Kidney (tissue), 14 donors: ENCODE data around the gene NT5C2. TPM values are rescaled to one million over a fixed set of nuclear protein-coding genes. Genes with fewer than 3 reads are reported as not detected.

ENCODE experiments used
- DNase-seq, 5 donors: peaks; one replicate each; pipeline ENCODE4 v3.0.0-alpha.2; 2013 to 2020
- FAIRE-seq: peaks from 2 replicates; lab custom pipeline; 2012; peaks lifted over from hg19 to GRCh38; lab: Jason Lieb, UNC
- H3K27ac ChIP-seq, 2 donors: one replicate each; pipeline ENCODE4 v1.7.0; 2013; ENCODE audit warnings: low read depth in 2 of 2, low read length in 2 of 2, inconsistent platforms in 1 of 2
- H3K27me3 ChIP-seq: one replicate; pipeline ENCODE4 v1.7.1; 2013; ENCODE audit warnings: low read length, inconsistent platforms; ENCODE audit not compliant: control insufficient read depth, insufficient read depth
- H3K36me3 ChIP-seq, 3 donors: one replicate each; pipeline versions ENCODE4 v1.7.0 to v1.7.1; 2013; ENCODE audit warnings: low read length in 3 of 3, control low read depth in 1 of 3, inconsistent platforms in 1 of 3; ENCODE audit not compliant: insufficient read depth in 3 of 3, control insufficient read depth in 2 of 3
- H3K4me1 ChIP-seq, 3 donors: one replicate each; pipeline versions ENCODE4 v1.7.0 to v1.7.1; 2013; ENCODE audit warnings: low read length in 3 of 3, inconsistent platforms in 1 of 3, low read depth in 1 of 3; ENCODE audit not compliant: control insufficient read depth in 2 of 3, insufficient read depth in 2 of 3
- H3K4me3 ChIP-seq, 3 donors: one replicate each; pipeline versions ENCODE4 v1.7.0 to v1.8.1; 2013; ENCODE audit warnings: low read length in 3 of 3, control low read depth in 1 of 3, inconsistent platforms in 1 of 3
- H3K9ac ChIP-seq, 3 donors: one replicate each; pipeline versions ENCODE4 v1.7.0 to v1.7.1; 2013; ENCODE audit warnings: low read length in 3 of 3, control low read depth in 1 of 3, inconsistent platforms in 1 of 3
- H3K9me3 ChIP-seq, 3 donors: one replicate each; pipeline versions ENCODE4 v1.7.0 to v1.7.1; 2013; ENCODE audit warnings: low read length in 3 of 3, control low read depth in 1 of 3, inconsistent platforms in 1 of 3; ENCODE audit not compliant: control insufficient read depth in 2 of 3, insufficient read depth in 1 of 3
- intact Hi-C: fragments of 100-400 bp; cut with DNase I; formaldehyde crosslinking; loops from one replicate; pipeline ENCODE4 v1.11.1; 2022
- polyA plus RNA-seq: library from polyadenylated mRNA; stranded (reverse); fragments of 350-450 nt; fragmentation: Illumina TruSeq; extraction: RNeasy Lipid Tissue Mini Kit (QIAGEN cat#74804); gene quantifications from one replicate; pipeline ENCODE4 v1.2.3, GENCODE V29; 2014; ENCODE audit warnings: low read depth, low replicate concordance; ENCODE audit not compliant: insufficient read depth
- total RNA-seq: library from RNA; stranded (reverse); fragmentation: NEBNext Ultra II Directional; extraction: Animal tissue kit (Norgen Biotek cat#: 25700); gene quantifications from one replicate; pipeline ENCODE4 v1.2.1, GENCODE V29; 2021
- TF ChIP-seq, protein P1 (sequence below): IDR thresholded peaks from 3 replicates; pipeline ENCODE4 v1.5.1; 2012; ENCODE audit warnings: mild to moderate bottlenecking, moderate library complexity, borderline replicate concordance; ENCODE audit not compliant: insufficient read depth; ENCODE audit errors: extremely low read depth
- donor health status: control.
- donor health status: control.
- donor health status: control.
- donor health status: control.
- donor health status: control.
- donor health status: DM: yes; HTN: yes; CAD: no.
- donor health status: Normal renal cell carcinoma (clear cell type).

The NT5C2 gene
- total and polyA plus RNA-seq, 2 donors from 2014 or later = 30.9 to 91.7 TPM

DNA sequence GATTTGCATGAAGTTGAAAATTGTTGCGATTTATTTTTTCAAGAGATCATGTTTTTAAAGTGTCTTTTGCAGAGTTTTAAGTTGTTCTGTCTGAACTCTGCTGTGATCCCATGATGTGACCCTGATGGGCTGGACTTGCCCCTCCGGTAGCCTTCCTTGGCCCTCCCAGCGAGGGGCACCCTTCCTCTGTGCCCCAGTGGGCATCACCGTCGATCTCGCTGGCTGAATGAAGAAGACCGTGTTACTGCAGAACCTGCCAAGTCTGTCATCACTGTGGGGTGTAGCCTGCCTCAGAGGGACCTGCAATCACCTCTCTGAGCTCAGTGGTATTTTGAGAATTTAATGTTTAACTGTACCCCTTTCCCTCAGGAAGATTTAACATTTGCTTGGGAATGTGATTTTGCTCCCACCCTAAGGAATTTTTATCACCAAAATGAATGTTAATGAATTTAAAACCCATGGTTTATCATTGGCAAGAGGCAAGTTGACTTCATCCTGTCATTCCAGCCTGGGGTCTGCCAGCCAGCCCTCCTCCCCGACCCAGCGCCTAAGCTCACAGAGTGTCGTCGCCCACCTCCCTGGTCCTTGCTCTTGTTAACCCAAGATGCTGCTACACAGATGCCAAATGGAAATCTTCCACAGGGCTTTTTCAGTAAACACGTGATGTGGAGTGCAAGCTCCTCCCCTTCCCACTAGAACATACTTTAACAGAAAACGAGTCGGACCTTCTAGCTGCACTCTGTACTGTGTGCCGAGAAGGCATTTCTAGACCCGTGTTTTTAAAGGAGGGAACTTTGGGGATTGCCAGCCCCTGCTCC is 115.4 kb downstream of the NT5C2 start:
- TF ChIP-seq, protein P1, sequence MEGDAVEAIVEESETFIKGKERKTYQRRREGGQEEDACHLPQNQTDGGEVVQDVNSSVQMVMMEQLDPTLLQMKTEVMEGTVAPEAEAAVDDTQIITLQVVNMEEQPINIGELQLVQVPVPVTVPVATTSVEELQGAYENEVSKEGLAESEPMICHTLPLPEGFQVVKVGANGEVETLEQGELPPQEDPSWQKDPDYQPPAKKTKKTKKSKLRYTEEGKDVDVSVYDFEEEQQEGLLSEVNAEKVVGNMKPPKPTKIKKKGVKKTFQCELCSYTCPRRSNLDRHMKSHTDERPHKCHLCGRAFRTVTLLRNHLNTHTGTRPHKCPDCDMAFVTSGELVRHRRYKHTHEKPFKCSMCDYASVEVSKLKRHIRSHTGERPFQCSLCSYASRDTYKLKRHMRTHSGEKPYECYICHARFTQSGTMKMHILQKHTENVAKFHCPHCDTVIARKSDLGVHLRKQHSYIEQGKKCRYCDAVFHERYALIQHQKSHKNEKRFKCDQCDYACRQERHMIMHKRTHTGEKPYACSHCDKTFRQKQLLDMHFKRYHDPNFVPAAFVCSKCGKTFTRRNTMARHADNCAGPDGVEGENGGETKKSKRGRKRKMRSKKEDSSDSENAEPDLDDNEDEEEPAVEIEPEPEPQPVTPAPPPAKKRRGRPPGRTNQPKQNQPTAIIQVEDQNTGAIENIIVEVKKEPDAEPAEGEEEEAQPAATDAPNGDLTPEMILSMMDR = no peak
- Histone ChIP-seq H3K9me3 (no peaks in the 10 kb centered on the region), H3K27me3 (no peaks in the 10 kb centered on the region), H3K4me3 (peak overlapping the region in 1 of 3 donors; percentile 37), H3K9ac (peak overlapping the region in 1 of 3 donors; percentile 60), H3K27ac (peak overlapping the region; percentile 69 to 87), H3K4me1 (peaks cover 0 to 17% (median 2%) of the 10 kb centered on the region in 3 donors), H3K36me3 (peaks cover 0 to 19% (median 8%) of the 10 kb centered on the region in 3 donors)
- DNase-seq = peak in 3 of 5 donors; percentile 13 to 43 (median 20)
- FAIRE-seq = no peak
- intact Hi-C loops = no loop called here

DNA sequence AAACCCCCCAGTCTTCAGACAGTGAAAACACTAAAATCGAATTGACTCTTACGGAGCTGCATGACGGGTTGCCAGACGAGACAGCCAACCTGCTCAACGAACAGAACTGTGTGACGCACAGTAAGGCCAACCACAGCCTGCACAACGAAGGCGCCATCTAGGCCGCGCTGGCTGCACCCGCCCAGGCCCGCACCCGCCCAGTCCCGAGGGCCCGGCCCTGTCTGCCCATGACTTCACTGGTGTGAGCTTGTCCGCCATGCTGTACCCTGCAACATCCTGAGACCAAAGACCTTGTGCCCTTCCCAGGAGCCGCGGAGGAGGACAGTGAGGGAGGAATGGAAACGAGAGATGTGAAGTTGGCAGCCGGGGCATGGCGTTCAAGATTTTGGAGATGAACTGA is 116.1 kb downstream of the NT5C2 start:
- H3K27me3 ChIP-seq = no peaks in the 10 kb centered on the region
- H3K4me3 ChIP-seq = no peak overlapping the region
- H3K27ac ChIP-seq = peak overlapping the region in 1 of 2 donors; percentile 87
- intact Hi-C loops = no loop called here
- DNase-seq (no peak), FAIRE-seq (no peak)
- peaks cover 0 to 19% (median 9%) of the 10 kb centered on the region in 3 donors for H3K36me3 ChIP-seq
- no peak overlapping the region for H3K9ac ChIP-seq
- TF ChIP-seq, protein P1 = no peak
- H3K9me3 ChIP-seq = no peaks in the 10 kb centered on the region
- H3K4me1 ChIP-seq = peaks cover 0 to 17% (median 2%) of the 10 kb centered on the region in 3 donors

DNA sequence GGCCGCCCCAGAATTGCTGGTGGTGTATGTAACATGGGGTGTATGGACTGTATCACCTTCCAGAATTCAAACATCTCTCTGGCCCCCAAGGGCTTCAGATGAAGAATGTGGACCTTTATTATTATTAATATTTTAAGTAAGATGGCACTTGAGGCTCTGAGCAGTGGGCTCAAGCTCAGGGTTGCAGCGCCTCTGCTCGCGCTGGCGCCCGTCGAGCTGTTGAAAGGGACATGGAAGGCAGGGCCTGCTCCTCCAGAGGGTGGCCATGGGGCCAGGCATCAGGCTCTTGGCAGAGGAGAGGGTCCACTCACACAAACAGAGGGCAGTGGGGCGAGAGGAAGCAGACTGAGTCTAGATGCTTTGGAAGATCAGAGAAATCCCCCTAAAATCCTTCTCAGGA is 120.2 kb downstream of the NT5C2 start:
- H3K9me3 ChIP-seq = no peaks in the 10 kb centered on the region
- H3K36me3 ChIP-seq = peaks cover 0 to 21% (median 9%) of the 10 kb centered on the region in 3 donors
- H3K9ac ChIP-seq = no peak overlapping the region
- no peak overlapping the region for H3K27ac ChIP-seq
- H3K4me3 ChIP-seq = no peak overlapping the region
- no peaks in the 10 kb centered on the region for H3K27me3 ChIP-seq
- DNase-seq (no peak), FAIRE-seq (no peak)
- H3K4me1 ChIP-seq = peaks cover 0 to 14% (median 7%) of the 10 kb centered on the region in 3 donors
- intact Hi-C loops = no loop called here
- TF ChIP-seq, protein P1 = no peak
